VCaP (cell line): ENCODE results near the gene SHTN1.

Source experiments
- H3K27ac ChIP-seq: fragments of 450-650 bp; 2 replicates; pipeline ENCODE4 v1.5.1; 2017
- CTCF ChIP-seq: fragments of 450-650 bp; conservative IDR thresholded peaks from 2 replicates; pipeline ENCODE4 v1.5.1; 2017; ENCODE audit warnings: mild to moderate bottlenecking, moderate library complexity

Gene SHTN1

DNA sequence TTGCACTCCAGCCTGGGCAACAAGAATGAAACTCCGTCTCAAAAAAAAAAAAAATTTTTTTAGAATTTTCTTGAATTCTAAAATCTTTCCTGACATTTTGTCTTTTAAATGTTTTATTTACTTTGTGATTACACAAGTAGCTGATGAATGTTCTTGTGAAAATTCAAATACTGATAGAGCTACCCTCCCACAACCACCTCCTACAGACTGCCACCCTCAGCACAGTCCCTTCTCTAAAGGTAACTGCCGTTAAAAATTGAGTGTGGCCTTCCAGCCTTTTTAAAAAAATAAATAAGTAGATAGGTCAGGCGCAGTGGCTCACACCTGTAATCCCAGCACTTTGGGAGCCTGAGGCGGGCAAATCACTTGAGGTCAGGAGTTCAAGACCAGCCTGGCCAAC, 140.6 kb downstream of the SHTN1 start:
- no peak for TF ChIP-seq CTCF
- H3K27ac ChIP-seq, result no peak overlapping the region

DNA sequence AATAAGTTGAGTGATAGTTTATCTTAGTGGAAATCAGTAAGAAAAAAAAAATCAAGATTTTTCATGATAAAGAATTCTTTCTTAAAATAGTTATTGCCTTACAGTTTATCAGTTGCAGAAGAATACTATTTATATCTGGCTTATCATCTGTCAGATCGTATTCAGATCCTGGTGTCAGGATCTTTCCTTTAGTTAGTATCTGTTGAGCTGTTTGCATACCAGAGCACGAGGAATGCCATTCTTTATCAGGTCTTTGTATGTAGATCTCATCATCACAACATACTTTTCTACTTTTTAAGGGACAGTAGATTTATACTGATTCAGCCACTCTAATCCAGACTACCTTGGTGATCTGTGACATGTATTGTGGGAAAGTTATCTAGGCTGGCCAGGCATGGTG, 143.2 kb downstream of the SHTN1 start:
- H3K27ac ChIP-seq, result no peak overlapping the region
- TF ChIP-seq CTCF, result no peak

GRCh38 chr10:116857156-116857555, 147.8 kb downstream of the SHTN1 start:
- no peak overlapping the region for H3K27ac ChIP-seq
- no peak for TF ChIP-seq CTCF

DNA sequence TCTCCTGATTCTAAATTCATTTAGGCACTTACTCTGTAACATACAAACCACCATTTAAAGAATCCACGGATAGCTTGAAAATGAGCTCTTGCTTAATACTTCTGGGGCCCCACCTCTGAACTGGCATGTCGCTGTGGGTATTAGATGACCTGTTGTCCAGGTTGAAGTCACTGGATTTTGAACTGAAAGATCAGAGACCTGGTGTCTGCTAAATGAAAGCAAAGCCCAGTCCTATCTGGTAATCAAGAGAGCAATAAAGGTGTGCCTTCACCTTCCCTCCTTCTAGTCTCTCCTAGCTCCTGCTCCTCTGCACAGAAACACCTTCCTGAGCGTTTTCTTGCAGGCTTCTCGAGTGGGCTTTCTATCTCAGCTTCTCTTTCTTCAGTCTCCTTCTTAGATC, 151.3 kb downstream of the SHTN1 start:
- no peak overlapping the region for H3K27ac ChIP-seq
- TF ChIP-seq CTCF, result no peak

DNA sequence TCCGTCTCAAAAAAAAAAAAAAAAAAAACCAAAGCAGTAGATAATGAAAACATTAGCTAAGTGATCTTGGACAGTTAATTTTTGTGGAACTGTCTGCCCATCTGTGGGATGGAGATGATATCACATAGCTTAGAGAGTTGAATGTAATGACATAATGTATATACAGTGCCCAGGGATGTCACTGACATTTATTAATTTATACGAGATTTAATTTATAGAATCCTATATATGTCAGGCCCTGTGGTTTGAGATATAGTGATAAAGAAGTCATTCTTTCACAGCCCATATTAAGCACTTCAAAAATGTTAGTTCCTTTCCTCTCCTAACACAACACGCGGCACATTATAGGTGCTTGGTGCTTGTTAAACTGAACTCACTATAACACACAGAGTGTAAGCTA, 151.7 kb downstream of the SHTN1 start:
- TF ChIP-seq CTCF, result no peak
- H3K27ac ChIP-seq, result no peak overlapping the region

GRCh38 chr10:116852246-116852645, 152.7 kb downstream of the SHTN1 start:
- peak overlapping the region; percentile 20 for H3K27ac ChIP-seq

GRCh38 chr10:116850058-116850611, 154.9 kb downstream of the SHTN1 start:
- peak overlapping the region; percentile 85 for H3K27ac ChIP-seq

More at GRCh38 chr10:116852246-116852645, 152.7 kb downstream of the SHTN1 start:
- TF ChIP-seq CTCF, result no peak

More at GRCh38 chr10:116850058-116850611, 154.9 kb downstream of the SHTN1 start:
- TF ChIP-seq CTCF, result no peak
